ENCODE results near the gene ZNF524. TPM values are rescaled to one million over a fixed set of nuclear protein-coding genes. Genes with fewer than 3 reads are reported as not detected.

Gene ZNF524
- total and polyA plus RNA-seq, 9 of the 15 experiments (the other 6 are each of a cell fraction or from before 2014, with no cell fraction given) = 0.08 to 15.6 (median 2.9) TPM

DNA sequence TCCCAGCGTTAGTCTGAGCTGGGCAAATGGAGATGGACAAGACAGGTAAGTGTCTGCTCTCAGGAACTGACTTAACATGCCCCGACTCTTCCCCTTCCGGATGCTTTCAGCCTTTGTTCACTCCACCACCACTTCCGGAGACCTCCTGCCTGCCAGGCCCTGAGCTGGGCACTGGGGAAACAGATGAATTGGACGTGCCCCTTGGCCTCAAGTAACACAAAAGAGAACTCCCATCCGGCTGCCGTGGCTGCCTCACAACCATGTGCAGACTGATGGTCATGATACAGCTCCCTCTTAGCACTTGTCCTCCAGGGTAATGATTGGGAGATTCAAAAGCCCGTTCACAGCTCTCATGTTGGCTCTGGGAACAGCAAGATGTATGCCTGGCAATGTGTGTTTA lies 17.3 kb downstream of the ZNF524 start:
- Histone ChIP-seq H3K79me2 (ENCODE audit: control insufficient read depth, insufficient read depth, low read length) (peaks cover 6% of the 10 kb centered on the region; the same call in 1 of the 3 replicates), H3K4me2 (ENCODE audit: insufficient read depth, low read length) (no peak overlapping the region), H3K9me3 (replicated peaks; ENCODE audit: control insufficient read depth, insufficient read depth, low read depth, low read length) (no peaks in the 10 kb centered on the region), H3K9ac (ENCODE audit: insufficient read depth in 1 of 2, low read depth in 2 of 2, low read length in 2 of 2) (no peak overlapping the region), H4K20me1 (replicated peaks; ENCODE audit: control insufficient read depth, insufficient read depth, low read length) (no peaks in the 10 kb centered on the region; the same call in 1 of the 2 replicates), H3K27me3 (ENCODE audit: control insufficient read depth in 2 of 2, insufficient read depth in 2 of 2, low read length in 2 of 2) (no peaks in the 10 kb centered on the region), H3K4me1 (replicated peaks in 1 of 2; ENCODE audit: control insufficient read depth in 2 of 2, insufficient read depth in 2 of 2, low read length in 2 of 2) (peaks cover 0 to 9% of the 10 kb centered on the region in 2 experiments; a peak in 2 of 5 replicates), H3K36me3 (ENCODE audit: control insufficient read depth, insufficient read depth, low read length) (peaks cover 35% of the 10 kb centered on the region; the same call in 2 of the 3 replicates), H2AFZ (ENCODE audit: low read depth, low read length) (no peak overlapping the region), H3K9me1 (ENCODE audit: control insufficient read depth, insufficient read depth, low read length) (peaks cover 3% of the 10 kb centered on the region), H3K4me3 (no peak overlapping the region), H3K27ac (ENCODE audit: extremely low read depth, low read depth, low read length) (no peak overlapping the region)
- POLR2A ChIA-PET = interaction anchor here (0.6 to 2.7 kb wide), 4 partner anchors 11 to 23 kb away, joined by 3 to 18 read pairs (median 4); partner anchors contain the start of genes FIZ1 and ZNF865
- FAIRE-seq = no peak
- intact Hi-C loops (cut with micrococcal nuclease) (no loop called here), in situ Hi-C loops (cut with MboI) (no loop called here)
- WGBS (ENCODE audit: insufficient coverage, low coverage, missing lambda C conversion rate) = 86% methylated on average over 8 of the region's 8 CpGs
- no peak for DNase-seq (ENCODE audit: extremely low read depth in 1 of 4, low spot score in 3 of 4)
- CTCF ChIA-PET (ENCODE audit: low intra/inter-chr PET ratio) = no interaction called here
- no TSS peak for BruUV-seq (replicated peaks)
- TF ChIP-seq RAD21 (CRISPR knock-in tag; conservative IDR thresholded peaks at IDR 0.05 in 1 of 2, IDR thresholded peaks at IDR 0.05 in 1 of 2) (no peak), MYBL2 (IDR thresholded peaks at IDR 0.05; ENCODE audit: low read depth) (no peak), MYBL2 (CRISPR knock-in tag; IDR thresholded peaks at IDR 0.05; ENCODE audit: borderline replicate concordance) (no peak), ZNF408 (CRISPR knock-in tag; IDR thresholded peaks at IDR 0.05; ENCODE audit: low read depth) (no peak), RBM25 (IDR thresholded peaks at IDR 0.05; ENCODE audit: low read depth, low read length, severe bottlenecking) (no peak), SMAD4 (CRISPR knock-in tag; conservative IDR thresholded peaks at IDR 0.05) (no peak), CHCHD3 (CRISPR knock-in tag; IDR thresholded peaks at IDR 0.05) (no peak), MAZ (CRISPR knock-in tag; conservative IDR thresholded peaks at IDR 0.05 in 1 of 2, IDR thresholded peaks at IDR 0.05 in 1 of 2) (no peak), HIVEP1 (CRISPR knock-in tag; IDR thresholded peaks at IDR 0.05) (no peak), ZNF140 (CRISPR knock-in tag; IDR thresholded peaks at IDR 0.05) (no peak), ZNF217 (CRISPR knock-in tag; IDR thresholded peaks at IDR 0.05) (no peak)
- TF ChIP-seq, protein P1, sequence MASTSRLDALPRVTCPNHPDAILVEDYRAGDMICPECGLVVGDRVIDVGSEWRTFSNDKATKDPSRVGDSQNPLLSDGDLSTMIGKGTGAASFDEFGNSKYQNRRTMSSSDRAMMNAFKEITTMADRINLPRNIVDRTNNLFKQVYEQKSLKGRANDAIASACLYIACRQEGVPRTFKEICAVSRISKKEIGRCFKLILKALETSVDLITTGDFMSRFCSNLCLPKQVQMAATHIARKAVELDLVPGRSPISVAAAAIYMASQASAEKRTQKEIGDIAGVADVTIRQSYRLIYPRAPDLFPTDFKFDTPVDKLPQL (IDR thresholded peaks at IDR 0.05; ENCODE audit: extremely low read depth, insufficient read length) = no peak
- TF ChIP-seq, protein P2, sequence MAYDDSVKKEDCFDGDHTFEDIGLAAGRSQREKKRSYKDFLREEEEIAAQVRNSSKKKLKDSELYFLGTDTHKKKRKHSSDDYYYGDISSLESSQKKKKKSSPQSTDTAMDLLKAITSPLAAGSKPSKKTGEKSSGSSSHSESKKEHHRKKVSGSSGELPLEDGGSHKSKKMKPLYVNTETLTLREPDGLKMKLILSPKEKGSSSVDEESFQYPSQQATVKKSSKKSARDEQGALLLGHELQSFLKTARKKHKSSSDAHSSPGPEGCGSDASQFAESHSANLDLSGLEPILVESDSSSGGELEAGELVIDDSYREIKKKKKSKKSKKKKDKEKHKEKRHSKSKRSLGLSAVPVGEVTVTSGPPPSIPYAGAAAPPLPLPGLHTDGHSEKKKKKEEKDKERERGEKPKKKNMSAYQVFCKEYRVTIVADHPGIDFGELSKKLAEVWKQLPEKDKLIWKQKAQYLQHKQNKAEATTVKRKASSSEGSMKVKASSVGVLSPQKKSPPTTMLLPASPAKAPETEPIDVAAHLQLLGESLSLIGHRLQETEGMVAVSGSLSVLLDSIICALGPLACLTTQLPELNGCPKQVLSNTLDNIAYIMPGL (CRISPR knock-in tag; IDR thresholded peaks at IDR 0.05) = no peak
- ATAC-seq = no peak
